ENCODE results near the gene TBC1D2B.
"Not testable (repeated sequence)": the region's sequence is repeated elsewhere in the genome, so short reads cannot be mapped to it uniquely, and the experiment has no call there.

DNA sequence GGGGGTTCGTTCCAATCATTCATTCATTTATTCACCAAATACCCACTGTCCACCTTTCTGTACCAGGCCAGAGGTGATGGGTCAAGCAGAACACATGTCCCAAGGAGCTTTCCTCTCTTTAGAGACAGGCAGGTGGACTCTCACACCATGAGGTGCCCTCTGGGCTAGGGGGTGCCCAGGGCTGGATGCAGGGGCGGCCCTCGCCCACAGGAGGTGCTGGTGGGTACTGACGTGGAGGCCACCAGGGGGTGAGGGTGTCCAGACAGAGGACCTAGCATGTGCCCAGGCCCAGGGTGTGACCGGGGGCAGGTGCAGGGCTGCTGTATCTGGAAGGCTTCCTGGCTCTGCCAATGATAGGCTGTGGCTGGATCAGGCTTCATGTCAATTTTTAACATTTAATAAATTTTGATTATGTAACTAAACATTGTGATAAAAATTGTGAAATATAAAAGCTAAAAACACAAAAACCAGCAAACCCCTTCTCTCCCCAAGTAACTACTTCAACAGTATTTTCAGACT lies 124.5 kb downstream of the TBC1D2B start:
- TF ChIP-seq, protein P1, sequence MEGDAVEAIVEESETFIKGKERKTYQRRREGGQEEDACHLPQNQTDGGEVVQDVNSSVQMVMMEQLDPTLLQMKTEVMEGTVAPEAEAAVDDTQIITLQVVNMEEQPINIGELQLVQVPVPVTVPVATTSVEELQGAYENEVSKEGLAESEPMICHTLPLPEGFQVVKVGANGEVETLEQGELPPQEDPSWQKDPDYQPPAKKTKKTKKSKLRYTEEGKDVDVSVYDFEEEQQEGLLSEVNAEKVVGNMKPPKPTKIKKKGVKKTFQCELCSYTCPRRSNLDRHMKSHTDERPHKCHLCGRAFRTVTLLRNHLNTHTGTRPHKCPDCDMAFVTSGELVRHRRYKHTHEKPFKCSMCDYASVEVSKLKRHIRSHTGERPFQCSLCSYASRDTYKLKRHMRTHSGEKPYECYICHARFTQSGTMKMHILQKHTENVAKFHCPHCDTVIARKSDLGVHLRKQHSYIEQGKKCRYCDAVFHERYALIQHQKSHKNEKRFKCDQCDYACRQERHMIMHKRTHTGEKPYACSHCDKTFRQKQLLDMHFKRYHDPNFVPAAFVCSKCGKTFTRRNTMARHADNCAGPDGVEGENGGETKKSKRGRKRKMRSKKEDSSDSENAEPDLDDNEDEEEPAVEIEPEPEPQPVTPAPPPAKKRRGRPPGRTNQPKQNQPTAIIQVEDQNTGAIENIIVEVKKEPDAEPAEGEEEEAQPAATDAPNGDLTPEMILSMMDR (IDR thresholded peaks at IDR 0.05) = not testable (repeated sequence)
- not testable (repeated sequence) for TF ChIP-seq POLR2A (IDR thresholded peaks at IDR 0.05)

All from lower leg skin (tissue), 3 donors.